NCI-H774 (cell line): ENCODE data around the gene EBLN2.

Experiments used
- DNase-seq: peaks from one replicate; lab custom pipeline; 2025; lab: John Stamatoyannopoulos, UW

EBLN2 gene

DNA sequence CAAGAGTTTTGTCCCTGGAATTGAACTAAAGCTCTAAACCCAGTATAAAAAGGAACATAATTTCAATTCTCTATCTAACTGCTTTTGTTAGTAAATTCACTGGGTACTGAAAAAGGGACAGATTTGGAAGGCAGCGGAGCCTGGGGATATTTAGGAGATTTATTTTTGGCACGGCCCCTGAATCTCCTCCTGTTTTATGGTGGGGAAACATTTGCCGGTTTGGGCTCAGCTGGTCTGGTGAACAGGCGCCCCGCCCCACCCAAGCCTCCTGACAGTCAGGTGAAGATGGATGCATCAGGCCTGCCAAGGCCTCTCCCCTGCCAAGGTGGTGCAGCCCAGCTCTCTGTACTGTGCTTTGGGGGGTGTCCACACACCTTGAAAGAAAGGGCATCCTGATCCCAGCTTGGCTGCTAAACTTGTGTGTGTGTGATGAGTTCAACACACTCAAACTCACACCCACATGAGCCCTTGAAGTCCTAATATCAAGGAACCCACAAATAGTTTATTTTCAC, 46.3 kb downstream of the EBLN2 start:
- no peak for DNase-seq

DNA sequence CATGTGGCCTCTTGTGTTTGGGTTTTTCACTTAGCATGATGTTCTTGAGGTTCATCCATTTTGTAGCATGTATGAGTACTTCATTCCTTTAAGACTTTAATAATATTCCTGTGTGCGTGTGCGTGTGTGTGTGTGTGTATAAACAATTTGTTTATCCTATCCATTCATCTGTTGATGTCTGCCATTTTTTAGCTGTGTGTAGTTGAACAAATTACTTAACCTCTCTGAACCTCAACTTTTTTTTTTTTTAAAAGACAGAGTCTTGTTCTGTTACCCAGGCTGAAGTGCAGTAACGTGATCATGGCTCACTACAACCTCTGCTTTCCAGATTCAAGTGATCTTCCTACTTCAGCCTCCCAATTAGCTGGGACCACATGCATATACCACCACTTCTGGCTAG, 47.3 kb downstream of the EBLN2 start:
- no peak for DNase-seq

DNA sequence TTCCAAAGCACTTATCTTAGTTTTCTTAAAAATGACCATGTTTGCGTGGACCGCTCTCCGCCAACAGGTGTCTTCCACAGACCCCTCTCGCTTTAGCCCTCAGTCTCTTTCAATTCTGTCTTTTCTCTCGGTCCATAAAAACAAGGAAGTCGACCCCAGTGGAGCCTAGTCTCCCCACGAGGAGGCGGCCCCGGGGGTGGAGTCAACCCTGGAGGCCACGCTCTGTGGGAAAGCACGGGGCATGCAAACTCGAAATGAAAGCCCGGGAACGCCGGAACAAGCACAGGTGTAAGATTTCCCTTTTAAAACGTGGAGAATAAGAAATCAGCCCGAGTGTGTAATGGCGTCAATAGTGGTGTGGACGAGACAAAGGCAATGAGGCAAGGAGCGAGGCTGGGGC, 49.1 kb downstream of the EBLN2 start:
- no peak for DNase-seq
